ENCODE measurements around the gene DNAJC24. TPM values are rescaled to one million over a fixed set of nuclear protein-coding genes. Genes with fewer than 3 reads are reported as not detected.

DNAJC24 gene
- total and polyA plus RNA-seq, 10 of the 15 experiments (the other 5 are each of a cell fraction or from before 2014, with no cell fraction given), result 10.0 to 25.4 (median 13.8) TPM

DNA sequence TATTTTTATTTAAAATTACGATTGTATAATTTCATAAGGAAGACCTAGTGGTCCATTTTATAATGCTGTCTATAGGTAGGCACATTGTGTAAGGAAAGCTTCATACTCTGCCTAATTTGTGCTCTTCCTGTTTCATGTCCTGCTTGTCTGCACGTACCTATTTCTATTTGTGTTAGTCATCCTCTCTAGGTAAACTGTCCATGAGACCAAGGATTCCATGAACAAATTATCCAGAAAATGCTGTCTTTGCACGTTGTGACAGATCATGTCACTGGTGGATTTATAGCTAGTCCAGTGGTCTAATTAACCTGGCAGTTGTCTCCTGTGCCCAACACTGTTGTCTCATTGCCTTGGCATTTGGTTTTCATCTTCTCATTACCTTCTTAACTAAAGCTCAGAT, 44.7 kb downstream of the DNAJC24 start:
- WGBS (ENCODE audit: insufficient coverage, insufficient replicate concordance, low lambda C conversion rate, missing lambda C conversion rate), result 98% methylated on average over 3 of the region's 3 CpGs
- in situ Hi-C loops (cut with MboI), result no loop called here

More for the DNA sequence above, 44.7 kb downstream of the DNAJC24 start:
- POLR2A ChIA-PET, result no interaction called here
- intact Hi-C loops (cut with micrococcal nuclease; ENCODE audit: unreplicated experiment), result no loop called here
- no peak overlapping the region for H3K4me2 ChIP-seq (ENCODE audit: control insufficient read depth, insufficient read depth)
- H3K27ac ChIP-seq (ENCODE audit: control insufficient read depth, insufficient read depth), result no peak overlapping the region
- no peaks in the 10 kb centered on the region for H3K27me3 ChIP-seq (replicated peaks in 1 of 2; ENCODE audit: control insufficient read depth in 2 of 2, insufficient read depth in 2 of 2, low read length in 1 of 2)
- SMC1A ChIA-PET (ENCODE audit: uncharacterized antibody, unreplicated experiment), result no interaction called here
- TF ChIP-seq BMI1 (IDR thresholded peaks at IDR 0.05; ENCODE audit: borderline replicate concordance) (no peak), SPI1 (IDR thresholded peaks at IDR 0.05; ENCODE audit: borderline replicate concordance, insufficient read depth, low read depth, low read length) (no peak), SRF (IDR thresholded peaks at IDR 0.05; ENCODE audit: low read depth in 2 of 2, low read length in 2 of 2) (no peak), CREB1 (IDR thresholded peaks at IDR 0.05; ENCODE audit: low read depth) (no peak), SREBF1 (IDR thresholded peaks at IDR 0.05; ENCODE audit: low read length) (no peak), KDM1A (IDR thresholded peaks at IDR 0.05; ENCODE audit: borderline replicate concordance) (no peak), KLF5 (IDR thresholded peaks at IDR 0.05; ENCODE audit: partially characterized antibody) (no peak), CEBPB (IDR thresholded peaks at IDR 0.05; ENCODE audit: borderline replicate concordance in 1 of 2, low read depth in 2 of 2, low read length in 2 of 2) (no peak), BHLHE40 (IDR thresholded peaks at IDR 0.05; ENCODE audit: borderline replicate concordance in 1 of 2, low read depth in 2 of 2, low read length in 1 of 2) (no peak), CBX5 (IDR thresholded peaks at IDR 0.05; ENCODE audit: low read depth) (no peak), PAX8 (IDR thresholded peaks at IDR 0.05) (no peak), MXI1 (IDR thresholded peaks at IDR 0.05; ENCODE audit: low read depth, low read length) (no peak), ETV6 (conservative IDR thresholded peaks at IDR 0.05 in 1 of 2, IDR thresholded peaks at IDR 0.05 in 1 of 2; ENCODE audit: borderline replicate concordance in 1 of 2, low read depth in 1 of 2) (no peak), ZBED1 (IDR thresholded peaks at IDR 0.05; ENCODE audit: borderline replicate concordance) (no peak), CHD4 (IDR thresholded peaks at IDR 0.05) (no peak)
- TF ChIP-seq, protein P1, sequence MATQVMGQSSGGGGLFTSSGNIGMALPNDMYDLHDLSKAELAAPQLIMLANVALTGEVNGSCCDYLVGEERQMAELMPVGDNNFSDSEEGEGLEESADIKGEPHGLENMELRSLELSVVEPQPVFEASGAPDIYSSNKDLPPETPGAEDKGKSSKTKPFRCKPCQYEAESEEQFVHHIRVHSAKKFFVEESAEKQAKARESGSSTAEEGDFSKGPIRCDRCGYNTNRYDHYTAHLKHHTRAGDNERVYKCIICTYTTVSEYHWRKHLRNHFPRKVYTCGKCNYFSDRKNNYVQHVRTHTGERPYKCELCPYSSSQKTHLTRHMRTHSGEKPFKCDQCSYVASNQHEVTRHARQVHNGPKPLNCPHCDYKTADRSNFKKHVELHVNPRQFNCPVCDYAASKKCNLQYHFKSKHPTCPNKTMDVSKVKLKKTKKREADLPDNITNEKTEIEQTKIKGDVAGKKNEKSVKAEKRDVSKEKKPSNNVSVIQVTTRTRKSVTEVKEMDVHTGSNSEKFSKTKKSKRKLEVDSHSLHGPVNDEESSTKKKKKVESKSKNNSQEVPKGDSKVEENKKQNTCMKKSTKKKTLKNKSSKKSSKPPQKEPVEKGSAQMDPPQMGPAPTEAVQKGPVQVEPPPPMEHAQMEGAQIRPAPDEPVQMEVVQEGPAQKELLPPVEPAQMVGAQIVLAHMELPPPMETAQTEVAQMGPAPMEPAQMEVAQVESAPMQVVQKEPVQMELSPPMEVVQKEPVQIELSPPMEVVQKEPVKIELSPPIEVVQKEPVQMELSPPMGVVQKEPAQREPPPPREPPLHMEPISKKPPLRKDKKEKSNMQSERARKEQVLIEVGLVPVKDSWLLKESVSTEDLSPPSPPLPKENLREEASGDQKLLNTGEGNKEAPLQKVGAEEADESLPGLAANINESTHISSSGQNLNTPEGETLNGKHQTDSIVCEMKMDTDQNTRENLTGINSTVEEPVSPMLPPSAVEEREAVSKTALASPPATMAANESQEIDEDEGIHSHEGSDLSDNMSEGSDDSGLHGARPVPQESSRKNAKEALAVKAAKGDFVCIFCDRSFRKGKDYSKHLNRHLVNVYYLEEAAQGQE (IDR thresholded peaks at IDR 0.05; ENCODE audit: low read depth, low read length), result no peak
- H3K79me2 ChIP-seq (ENCODE audit: control insufficient read depth, insufficient read depth, low read length), result no peaks in the 10 kb centered on the region
- RAD21 ChIA-PET (ENCODE audit: unreplicated experiment), result interaction anchor here (1.0 kb wide), 1 partner anchor 544 kb away, joined by 3 read pairs; no protein-coding TSS in a partner anchor
- no peak for FAIRE-seq
- no peak for ATAC-seq
- DNase-seq (ENCODE audit: low read depth, low spot score), result no peak
- H3K4me3 ChIP-seq, result no peak overlapping the region
- no peaks in the 10 kb centered on the region for H3K9me3 ChIP-seq (replicated peaks; ENCODE audit: control insufficient read depth, insufficient read depth, low read length)
- no peak overlapping the region for H2AFZ ChIP-seq (ENCODE audit: control insufficient read depth, low read depth, low read length)
- no TSS peak for BruUV-seq (replicated peaks)
- H3K4me1 ChIP-seq (ENCODE audit: control insufficient read depth, insufficient read depth, low read length), result no peaks in the 10 kb centered on the region
- H3K9ac ChIP-seq (ENCODE audit: control insufficient read depth, insufficient read depth, low read length), result no peak overlapping the region
- CTCF ChIA-PET, result no interaction called here
- no peaks in the 10 kb centered on the region; a peak in 2 of 4 replicates for H3K36me3 ChIP-seq (ENCODE audit: control insufficient read depth in 2 of 2, insufficient read depth in 2 of 2, low read length in 1 of 2)
- no peaks in the 10 kb centered on the region for H4K20me1 ChIP-seq (ENCODE audit: control insufficient read depth, insufficient read depth)

Measured in GM12878 (cell line).